Stimulated activated CD4-positive, alpha-beta T cell treated with anti-CD3 and anti-CD28 coated beads, TNF-alpha, amount 100 ng/mL, for 24 hours (primary cell): ENCODE data around the gene TPMT.
A peak's percentile ranks its signal among the peaks of the same experiment; 100 is the strongest.
"Not testable (repeated sequence)": the region's sequence is repeated elsewhere in the genome, so short reads cannot be mapped to it uniquely, and the experiment has no call there.

Source experiments
- DNase-seq, 3 experiments: peaks; one replicate each; pipeline ENCODE4 v3.0.0-alpha.2; 2020; ENCODE audit warnings: low read depth in 3 of 3

Gene TPMT

GRCh38 chr6:18155864-18156421 is 1.1 kb upstream of the TPMT start:
- DNase-seq = peak in 2 of 3 experiments; percentile 23 to 41

- DNase-seq = peak; percentile 96 to 98 (median 97)
Measured at GRCh38 chr6:18155150-18155863, 430 bp upstream of the TPMT start, which contains the start of gene KDM1B. Gene KDM1B, plus strand, starts transcription at chr6:18155422. Its CDS starts 4,474 bp downstream, at chr6:18159896.

- no peak for DNase-seq
Measured at GRCh38 chr6:18153311-18153703, 1.6 kb downstream of the TPMT start.

- DNase-seq = no peak
Measured at GRCh38 chr6:18151801-18152200, 3.1 kb downstream of the TPMT start.

GRCh38 chr6:18151391-18151790 is 3.5 kb downstream of the TPMT start:
- not testable (repeated sequence) for DNase-seq

- DNase-seq = no peak
Measured at GRCh38 chr6:18148304-18149025, 6.4 kb downstream of the TPMT start.

- no peak for DNase-seq
Measured at GRCh38 chr6:18147616-18148015, 7.3 kb downstream of the TPMT start.

- DNase-seq = no peak
Measured at GRCh38 chr6:18147160-18147559, 7.7 kb downstream of the TPMT start.

GRCh38 chr6:18142591-18142861 is 12.4 kb downstream of the TPMT start:
- no peak for DNase-seq

GRCh38 chr6:18141805-18142590 is 12.9 kb downstream of the TPMT start:
- no peak for DNase-seq

- no peak for DNase-seq
Measured at GRCh38 chr6:18139935-18140621, 14.8 kb downstream of the TPMT start.

GRCh38 chr6:18138906-18139305 is 16.0 kb downstream of the TPMT start:
- DNase-seq = no peak

GRCh38 chr6:18136260-18136659 is 18.6 kb downstream of the TPMT start:
- DNase-seq = no peak

GRCh38 chr6:18135171-18135570 is 19.7 kb downstream of the TPMT start:
- no peak for DNase-seq

- no peak for DNase-seq
Measured at GRCh38 chr6:18132346-18132745, 22.5 kb downstream of the TPMT start.

GRCh38 chr6:18126121-18126520 is 28.8 kb downstream of the TPMT start:
- no peak for DNase-seq

- DNase-seq = peak; percentile 57 to 79 (median 57)
Measured at GRCh38 chr6:18122128-18123093, 32.5 kb downstream of the TPMT start, which contains the start of gene NHLRC1. Gene NHLRC1, minus strand, starts transcription at chr6:18122677. Its CDS starts 71 bp downstream, at chr6:18122606.

GRCh38 chr6:18121580-18122127 is 33.2 kb downstream of the TPMT start:
- no peak for DNase-seq

GRCh38 chr6:18119236-18119635 is 35.6 kb downstream of the TPMT start:
- DNase-seq = no peak

- no peak for DNase-seq
Measured at GRCh38 chr6:18118330-18118729, 36.5 kb downstream of the TPMT start.
